ENCODE measurements around the gene ZNF256.

DNA sequence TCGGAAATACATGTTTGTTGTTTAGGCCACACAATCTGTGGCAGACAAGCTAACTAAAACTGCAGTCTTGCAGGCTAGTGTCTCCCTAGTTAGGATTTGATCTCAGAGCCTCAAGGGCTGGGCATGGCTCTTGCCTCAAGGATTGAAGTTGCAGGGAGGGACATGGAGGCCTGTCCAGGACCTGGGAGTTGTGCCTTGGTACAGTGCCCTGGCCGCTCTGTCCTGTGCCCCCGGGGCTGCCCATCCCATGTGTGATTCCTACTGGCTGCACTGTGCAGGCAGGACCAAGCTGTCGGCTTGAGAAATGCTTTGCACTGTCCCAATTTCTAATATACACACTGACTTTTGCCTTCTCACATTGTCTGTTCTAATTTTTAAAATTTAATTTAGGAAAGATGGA lies 7.5 kb upstream of the ZNF256 start:
- TF ChIP-seq CEBPB (IDR thresholded peaks at IDR 0.05; ENCODE audit: borderline replicate concordance in 1 of 2, low read depth in 2 of 2, low read length in 2 of 2) = no peak
- no peak for TF ChIP-seq SMC3 (IDR thresholded peaks at IDR 0.05; ENCODE audit: borderline replicate concordance, low read length)
- TF ChIP-seq, protein P1, sequence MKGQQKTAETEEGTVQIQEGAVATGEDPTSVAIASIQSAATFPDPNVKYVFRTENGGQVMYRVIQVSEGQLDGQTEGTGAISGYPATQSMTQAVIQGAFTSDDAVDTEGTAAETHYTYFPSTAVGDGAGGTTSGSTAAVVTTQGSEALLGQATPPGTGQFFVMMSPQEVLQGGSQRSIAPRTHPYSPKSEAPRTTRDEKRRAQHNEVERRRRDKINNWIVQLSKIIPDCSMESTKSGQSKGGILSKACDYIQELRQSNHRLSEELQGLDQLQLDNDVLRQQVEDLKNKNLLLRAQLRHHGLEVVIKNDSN (IDR thresholded peaks at IDR 0.05; ENCODE audit: borderline replicate concordance, extremely low read length, insufficient read depth, low read depth, low read length) = no peak
- no peak for TF ChIP-seq HCFC1 (IDR thresholded peaks at IDR 0.05; ENCODE audit: low read length)
- TF ChIP-seq, protein P2, sequence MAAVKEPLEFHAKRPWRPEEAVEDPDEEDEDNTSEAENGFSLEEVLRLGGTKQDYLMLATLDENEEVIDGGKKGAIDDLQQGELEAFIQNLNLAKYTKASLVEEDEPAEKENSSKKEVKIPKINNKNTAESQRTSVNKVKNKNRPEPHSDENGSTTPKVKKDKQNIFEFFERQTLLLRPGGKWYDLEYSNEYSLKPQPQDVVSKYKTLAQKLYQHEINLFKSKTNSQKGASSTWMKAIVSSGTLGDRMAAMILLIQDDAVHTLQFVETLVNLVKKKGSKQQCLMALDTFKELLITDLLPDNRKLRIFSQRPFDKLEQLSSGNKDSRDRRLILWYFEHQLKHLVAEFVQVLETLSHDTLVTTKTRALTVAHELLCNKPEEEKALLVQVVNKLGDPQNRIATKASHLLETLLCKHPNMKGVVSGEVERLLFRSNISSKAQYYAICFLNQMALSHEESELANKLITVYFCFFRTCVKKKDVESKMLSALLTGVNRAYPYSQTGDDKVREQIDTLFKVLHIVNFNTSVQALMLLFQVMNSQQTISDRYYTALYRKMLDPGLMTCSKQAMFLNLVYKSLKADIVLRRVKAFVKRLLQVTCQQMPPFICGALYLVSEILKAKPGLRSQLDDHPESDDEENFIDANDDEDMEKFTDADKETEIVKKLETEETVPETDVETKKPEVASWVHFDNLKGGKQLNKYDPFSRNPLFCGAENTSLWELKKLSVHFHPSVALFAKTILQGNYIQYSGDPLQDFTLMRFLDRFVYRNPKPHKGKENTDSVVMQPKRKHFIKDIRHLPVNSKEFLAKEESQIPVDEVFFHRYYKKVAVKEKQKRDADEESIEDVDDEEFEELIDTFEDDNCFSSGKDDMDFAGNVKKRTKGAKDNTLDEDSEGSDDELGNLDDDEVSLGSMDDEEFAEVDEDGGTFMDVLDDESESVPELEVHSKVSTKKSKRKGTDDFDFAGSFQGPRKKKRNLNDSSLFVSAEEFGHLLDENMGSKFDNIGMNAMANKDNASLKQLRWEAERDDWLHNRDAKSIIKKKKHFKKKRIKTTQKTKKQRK (IDR thresholded peaks at IDR 0.05; ENCODE audit: low read depth, low read length) = no peak
